GM18870 (cell line): ENCODE data around the gene COX5B.

ENCODE experiments used
- ATAC-seq: cut with Tn5 transposase; IDR thresholded peaks from one replicate; pipeline ENCODE4 v1.9.1; 2021; ENCODE audit warnings: moderate library complexity; ENCODE audit not compliant: unreplicated experiment

COX5B gene

DNA sequence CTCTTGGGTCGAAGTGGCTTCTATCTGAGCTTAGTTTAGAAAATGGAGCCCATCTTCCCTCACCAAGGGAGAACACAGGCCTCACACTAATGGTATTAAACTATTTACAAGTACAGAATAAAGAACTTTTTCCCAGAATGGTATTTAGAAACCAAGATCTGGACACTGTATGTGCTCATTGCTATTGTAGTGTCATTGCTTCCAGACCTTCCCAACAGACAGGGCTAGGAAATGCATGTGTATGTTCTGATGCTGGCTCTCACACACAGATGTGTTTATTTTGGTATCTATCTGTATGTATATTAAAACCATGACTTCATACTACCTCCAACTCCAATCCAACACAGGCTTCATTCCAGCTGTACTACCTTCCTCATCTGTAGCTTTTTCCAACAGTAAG, 8.0 kb downstream of the COX5B start:
- ATAC-seq: no peak

DNA sequence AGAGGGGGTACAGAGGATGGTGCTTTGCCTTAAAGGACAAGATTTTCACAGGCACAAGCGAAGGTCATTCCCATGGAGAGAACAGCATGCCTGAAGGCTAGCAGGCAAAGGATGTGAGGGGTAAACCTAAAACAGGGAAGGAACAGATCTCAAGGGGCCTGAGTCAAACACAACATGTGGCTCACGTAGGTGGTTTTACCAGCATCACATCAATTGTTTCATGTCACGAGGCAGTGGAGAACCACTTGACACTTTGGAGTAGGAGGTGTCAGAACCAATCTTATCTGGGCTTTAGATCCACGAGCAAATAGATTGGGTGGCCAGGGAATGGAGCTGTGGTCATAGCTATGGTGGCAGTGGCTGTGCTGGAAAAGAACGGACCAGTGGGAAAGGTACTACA, 8.4 kb downstream of the COX5B start:
- no peak for ATAC-seq

DNA sequence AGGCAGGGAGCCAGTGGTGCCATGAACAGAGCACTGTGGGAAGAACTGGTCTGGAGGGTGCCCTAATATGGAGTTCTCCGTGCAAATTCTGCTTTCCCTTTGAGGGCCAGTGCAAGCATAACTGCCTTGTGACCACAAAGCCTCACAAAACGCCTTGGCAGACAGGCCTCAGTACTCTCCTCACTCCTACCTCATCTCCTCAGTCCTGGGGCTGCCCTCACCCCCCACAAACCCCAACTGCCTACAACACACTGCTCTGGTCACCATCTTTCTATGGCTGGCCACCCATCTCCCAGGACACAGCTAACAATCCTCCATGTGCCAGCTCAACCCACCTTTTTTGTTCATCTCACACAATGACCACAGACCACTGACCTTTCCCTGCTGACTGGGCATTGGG, 8.9 kb downstream of the COX5B start:
- no peak for ATAC-seq

DNA sequence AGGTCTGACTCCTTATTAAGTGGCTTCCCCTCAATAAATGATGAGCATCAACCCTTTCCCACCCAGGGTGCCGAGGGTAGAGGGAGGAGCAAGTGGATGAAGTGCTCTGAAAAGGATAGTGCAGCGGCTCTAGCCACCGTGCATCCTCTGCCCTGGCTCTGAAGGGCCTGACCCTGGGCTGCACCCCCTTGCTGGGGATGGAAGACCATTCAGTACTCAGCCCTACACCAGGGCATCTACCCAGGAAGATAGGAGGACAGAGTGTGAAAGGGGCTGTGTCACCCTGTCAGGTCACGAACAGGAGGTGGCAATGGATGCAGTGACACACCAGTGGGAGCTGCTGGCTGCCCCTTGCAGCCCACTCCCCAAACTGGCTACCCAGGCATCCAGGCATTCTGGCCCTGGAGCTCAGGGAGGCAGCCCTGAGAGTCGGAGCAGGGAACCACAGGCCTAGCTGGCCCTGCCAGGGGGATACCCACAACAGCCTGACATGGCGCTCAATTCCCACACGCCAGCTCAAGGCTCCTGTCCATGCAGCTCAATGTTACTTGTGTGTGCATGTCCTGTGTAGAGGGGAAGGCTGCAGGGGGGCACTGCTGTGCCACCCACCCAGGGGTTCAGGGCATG, 10.4 kb downstream of the COX5B start:
- ATAC-seq: no peak

DNA sequence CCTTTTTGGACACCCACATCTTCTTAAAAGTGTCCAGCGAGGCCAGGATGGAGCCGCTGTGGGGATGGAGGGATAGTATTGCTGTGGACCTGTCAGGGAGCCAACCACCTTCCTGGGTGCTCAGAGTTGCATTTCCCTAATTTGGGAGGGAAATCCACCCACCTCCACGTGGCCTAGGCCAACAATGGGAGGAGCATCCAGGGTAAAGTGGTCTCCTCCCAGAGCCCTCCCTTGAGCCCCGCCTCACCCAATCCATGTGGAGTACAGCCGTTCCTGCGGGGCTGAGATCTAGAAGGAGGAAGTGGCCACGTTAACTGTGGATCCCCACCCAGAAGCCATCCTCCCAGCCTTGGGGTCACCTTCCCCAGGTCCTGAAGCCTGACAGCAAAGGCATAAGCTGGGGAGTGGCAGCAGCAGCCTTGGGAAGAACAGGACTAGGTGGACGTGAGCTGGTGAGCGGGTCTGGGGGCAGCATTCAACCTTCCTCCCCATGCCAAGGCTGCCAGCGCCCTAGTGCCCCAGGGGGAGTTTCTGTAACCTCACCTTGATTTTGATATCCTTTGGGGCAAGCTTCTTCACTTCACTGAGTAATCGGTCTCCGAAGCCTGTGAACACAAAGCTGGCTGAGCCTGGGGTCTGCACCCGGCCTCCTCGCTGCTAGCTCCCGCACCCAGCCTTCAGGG, 11.2 kb downstream of the COX5B start:
- ATAC-seq: no peak

DNA sequence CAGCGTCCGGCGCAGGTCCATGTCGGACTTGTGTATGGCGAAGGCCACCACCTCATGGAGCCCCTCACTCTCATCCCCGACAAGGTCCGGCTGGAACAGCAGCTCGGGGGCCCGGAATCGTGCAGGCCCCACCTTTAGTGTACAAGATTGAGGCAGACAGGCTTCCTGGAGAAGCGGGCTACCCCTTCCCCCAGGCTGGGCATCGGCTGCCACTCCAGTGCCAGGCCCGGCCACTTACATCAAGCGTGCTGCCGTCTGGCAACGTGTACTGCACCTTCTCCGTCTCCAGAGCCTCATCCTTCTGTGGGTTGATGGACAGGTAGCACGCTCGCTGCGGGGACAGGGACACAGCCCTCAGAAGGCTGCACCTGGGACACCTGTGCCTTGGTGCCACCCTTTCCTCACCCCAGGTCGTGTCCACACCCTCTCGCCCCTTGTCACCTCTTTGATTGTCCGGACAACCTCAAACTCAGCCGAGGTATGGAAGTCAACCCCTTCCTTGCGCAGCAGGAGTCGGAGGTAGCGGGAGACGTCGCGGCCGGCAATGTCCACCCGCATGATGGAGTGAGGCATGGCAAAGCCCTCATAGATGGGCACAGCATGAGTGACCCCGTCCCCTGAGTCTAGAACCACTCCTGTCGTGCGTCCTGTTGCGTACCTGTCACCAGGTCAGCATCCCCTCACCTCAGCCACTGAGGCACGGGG, 12.3 kb downstream of the COX5B start:
- ATAC-seq: no peak

DNA sequence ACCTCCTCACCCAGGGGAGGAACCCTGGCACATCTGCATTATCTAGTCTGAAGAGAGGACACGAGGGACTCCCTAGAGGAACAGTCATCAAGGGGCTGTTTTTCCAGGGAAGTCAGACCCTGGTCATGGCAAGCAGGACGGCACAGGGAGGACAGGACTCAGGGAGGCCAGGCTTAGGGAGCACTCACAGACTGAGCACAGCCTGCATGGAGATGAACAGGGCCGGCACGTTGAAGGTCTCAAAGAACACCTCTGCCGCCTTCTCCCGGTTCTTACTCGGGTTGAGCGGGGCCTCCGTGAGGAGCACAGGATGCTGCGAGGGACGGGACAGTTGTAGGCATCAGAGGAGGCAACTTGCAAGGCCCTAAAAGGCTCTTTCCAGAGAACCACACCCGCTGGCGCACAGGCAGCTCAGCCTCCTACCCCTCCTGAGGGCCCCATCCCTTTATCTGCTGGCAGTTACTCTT, 12.9 kb downstream of the COX5B start:
- no peak for ATAC-seq

DNA sequence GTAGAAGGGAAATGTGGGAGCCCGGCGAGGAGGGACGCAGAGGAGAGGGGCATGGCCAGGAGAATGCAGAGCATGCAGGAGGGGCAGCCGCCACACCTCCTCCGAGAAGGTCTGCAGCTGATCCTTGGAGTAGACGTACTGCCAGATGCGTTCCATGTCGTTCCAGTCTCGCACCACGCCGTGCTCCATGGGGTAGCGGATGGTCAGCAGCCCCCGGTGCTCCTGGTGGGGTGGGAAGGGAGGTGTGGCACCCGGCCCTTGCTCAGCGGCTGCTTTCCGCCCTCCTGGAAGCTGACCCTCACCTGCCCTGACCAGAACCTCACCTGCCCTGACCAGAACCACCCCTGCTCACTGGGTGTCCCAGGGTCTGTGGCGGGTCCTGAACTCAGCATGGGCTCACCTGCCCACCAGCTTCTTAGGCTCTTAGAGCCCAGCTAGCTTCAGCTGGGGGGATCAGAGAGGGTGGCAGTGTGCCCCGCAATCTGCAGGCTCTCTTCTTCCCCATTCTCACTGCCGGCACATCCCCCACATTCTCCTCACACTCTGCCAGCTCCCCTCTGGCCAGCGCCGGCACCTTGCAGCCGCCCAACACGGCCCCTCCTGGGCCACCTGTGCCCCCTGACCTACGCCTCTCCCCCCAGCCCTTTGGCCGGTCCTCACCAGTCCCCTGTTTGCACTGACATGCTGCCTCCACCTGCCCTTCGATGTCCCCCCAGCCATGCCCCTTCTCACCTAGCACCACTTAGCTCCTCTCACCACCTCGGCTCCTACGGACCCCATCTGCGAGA, 13.6 kb downstream of the COX5B start:
- no peak for ATAC-seq

DNA sequence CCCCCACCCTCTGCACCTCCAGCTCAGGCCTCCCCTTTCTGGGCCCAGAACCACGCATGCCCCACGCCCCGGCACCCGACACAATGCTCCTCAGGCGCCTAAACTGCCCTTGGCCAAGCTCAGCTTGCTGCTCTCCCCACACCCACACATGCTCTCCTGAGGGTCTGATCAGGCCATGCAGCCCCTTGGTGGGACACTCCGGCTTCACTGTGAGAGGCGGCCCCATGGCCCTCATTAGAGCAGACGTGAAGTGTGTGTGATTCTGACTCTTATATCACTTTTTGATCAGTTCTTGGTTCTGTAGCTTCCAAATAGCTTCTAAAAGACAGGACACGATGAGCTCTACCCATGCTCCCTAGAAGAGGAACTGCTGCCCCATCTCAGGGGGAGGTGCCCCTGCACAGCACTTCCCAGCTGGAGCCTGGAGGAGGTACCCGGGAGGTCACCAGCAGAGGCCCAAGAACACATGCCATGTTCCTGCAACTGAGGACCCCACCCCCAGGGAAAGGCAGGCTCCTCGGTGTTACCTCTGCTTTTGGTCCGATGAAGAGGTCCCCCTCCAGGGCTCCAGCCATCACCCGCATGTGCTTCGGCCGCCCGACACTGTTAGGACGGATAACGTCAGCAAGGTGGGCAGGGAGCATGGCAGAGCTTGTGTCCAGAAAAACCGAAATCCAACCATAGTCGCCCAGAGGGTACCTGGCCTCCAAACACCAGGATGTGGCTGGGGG, 14.3 kb downstream of the COX5B start:
- no peak for ATAC-seq

DNA sequence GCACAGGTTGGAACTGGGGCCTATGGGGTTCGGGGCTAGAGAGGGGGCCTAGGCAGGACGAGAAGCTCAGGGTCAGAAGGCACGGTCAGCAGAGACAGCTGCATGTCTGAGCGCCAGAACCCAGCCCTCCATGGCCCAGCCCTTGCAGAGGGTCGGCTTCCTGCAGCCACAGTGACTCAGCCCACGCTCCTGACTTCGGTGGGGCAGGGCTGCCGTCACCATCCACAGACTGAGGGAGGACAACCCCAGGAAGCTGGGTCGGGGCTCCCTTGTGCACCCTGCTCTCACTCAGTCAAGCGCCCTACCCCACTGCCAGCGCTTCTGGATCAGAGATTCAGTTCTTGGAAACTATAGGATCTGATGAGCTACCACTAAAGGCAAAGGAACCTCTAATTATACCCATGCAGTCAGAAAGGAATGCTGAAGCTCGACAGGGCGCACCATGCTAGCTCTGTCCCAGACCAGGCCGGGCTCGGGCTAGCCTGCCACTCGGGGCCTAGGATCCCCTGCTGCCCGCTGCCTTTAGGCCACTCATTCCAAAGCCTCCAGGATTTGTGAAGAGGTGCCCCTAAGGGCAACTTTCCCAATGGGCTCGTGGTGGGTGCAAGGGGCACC, 15.0 kb downstream of the COX5B start:
- ATAC-seq: no peak

DNA sequence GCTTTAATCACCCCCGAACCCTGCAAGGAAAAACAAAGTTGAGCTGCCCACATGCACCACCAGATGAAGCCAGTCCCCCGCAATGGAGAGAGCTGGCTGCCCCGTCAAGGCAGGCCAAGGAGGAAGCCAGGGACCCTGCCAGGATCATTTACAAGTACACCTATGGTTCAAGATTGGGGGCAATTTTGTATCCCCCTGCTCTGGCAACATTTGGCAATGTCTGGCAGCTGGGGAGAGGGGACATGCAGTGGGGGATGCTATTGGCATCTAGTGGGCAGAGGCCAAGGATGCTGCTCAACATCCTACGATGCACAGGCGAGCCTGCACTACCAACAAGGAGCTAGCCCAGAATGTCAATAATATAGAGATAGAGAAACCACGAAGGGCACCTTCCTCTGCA, 16.1 kb downstream of the COX5B start:
- ATAC-seq: no peak

DNA sequence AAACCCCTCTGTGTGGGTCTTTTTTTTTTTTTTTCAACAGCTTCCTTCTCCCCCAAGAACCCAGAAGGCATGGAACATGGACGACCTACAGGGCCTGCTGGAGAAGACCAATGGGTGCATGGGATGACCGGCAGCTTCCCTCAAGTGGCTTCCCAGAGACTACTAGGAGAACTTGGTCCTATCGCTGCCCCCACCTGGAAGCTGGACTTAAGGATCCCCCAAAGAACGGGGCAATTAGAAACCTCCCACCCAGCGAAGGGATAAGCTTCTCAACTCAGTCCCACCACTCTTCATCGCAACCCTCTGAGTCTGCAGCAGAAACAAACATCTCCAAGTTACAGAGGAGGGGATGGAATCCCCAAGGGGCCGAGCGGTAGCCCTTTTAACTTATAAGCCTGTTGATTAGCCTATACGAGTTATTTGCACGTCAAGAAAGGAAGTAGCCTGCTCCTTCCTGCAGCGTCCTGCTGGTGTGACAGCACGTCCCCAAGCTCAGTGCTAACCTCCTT, 16.6 kb downstream of the COX5B start:
- ATAC-seq: no peak

DNA sequence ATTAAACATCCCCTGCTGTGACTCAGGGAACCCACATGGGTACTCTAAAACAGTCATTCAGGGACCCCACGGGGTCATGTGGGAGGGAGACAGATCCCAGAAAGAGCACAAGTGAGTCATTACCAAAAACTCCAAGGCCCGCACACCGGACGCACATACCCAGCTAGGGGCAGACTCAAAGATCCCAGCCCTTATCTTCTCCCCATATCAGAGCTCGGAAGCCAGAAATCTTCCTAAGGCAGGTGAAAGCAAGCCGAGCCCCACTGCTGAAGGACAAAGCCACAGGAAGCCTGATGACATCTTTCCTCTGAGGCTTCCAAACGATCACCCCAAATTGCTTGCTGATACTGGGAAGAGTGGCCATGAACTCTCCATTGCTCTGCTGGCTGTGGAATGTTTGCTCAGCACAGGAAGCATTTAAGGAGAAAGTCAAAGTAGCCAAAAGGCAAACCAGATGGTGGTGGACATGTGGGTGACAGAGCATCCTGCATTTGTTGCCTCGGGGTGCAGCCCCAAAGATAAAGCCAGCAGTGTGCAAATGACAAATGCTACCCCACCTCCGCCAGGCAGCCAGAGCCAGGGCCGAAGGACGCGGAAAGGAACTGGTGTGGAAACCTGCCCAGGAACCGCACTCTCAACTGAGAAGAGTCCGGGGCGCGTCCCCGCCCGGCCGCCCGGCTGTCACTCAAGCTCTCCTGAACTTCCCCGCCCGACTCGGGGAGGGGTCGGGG, 17.2 kb downstream of the COX5B start:
- peak; percentile 32 for ATAC-seq

DNA sequence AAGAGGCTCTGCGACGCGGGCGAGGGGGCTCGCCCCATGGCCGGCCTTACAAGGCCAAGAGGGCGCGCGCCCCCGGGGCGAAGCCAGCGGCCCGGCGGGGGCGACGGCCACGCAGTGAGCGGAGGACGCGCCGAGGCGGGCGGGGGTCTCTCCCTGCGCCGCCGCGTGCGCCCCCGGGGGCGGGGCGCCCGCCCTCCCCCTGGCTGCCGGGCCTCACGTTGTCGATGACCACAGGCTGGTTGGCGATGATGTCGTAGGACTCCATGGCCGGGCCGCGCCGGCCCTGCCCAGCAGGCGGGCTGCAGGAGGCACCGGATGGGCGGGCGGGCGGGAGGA, 17.7 kb downstream of the COX5B start:
- no peak for ATAC-seq

DNA sequence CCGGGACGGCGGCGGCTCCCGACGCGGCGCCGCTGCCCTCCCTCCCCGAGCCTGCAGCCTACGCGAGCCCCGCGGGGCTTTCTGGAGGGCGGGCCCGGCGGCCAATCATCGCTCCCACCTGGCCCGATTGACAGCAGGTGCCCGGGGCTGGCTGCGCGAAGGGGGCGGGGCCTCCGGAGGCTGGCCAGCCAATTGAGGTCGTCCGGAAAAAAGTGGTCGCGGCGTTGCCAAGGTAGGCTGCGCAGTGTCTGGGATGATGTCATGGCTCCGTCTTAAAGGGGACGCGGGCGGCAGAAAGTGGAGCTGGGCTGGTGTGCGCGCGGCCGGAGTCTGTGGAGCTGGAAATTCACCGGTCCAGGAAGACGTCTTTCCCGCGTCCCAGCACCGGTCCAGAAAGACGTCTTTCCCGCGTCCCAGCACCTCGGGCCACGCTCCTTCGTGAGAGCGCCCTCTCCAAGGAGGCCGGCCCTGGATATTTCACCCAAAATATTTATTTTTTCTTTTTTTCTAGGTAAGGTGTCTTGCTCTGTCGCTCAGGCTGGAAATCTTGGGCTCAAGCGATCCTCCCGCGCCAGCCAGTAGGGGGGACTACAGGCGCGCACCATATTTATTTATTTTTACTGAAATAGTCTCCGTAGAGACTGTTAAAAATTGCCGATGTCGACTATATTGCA, 18.2 kb downstream of the COX5B start, which contains the start of gene ACTR1B:
Gene ACTR1B (minus strand): TSS at position 83 of the 674 bp plus-strand sequence. CDS start 154 bp downstream, outside the sequence.
- ATAC-seq: peak; percentile 90

DNA sequence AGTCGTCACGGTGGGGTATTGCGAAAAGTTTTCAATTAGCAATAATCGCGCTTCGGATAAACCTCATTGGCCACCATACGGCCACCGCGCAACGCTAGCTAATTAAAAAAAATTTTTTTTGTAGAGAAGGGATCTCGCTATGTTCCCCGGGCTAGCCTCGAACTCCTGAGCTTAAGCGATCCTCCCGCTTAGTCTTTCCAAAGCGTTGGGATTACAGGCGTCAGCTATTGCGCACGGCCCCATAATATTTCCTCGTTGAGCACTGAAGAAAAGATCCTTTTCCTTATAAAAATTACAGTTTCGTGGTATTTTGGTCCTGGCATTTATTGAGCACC, 18.7 kb downstream of the COX5B start:
- ATAC-seq: no peak

DNA sequence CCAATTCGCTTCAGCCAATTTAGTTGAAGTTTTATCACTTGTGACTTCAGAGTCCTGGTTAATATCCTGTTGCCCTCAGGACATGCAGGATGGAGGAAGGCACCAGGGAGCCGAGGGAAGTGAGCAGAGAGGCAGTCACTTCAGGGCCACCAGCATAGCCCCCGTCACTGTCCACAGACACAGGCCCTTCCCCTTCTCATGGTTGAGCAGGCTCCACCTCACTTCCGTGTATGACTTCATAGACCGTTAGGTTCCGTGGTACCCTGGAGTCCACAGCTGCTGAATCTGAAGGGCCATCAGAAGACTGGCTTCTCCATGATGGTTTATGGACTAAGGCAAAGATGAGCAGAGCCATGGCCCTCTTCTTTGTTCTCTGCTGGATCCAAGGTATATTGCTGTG, 23.6 kb downstream of the COX5B start, which contains the start of gene C2orf92:
Gene C2orf92 (plus strand): TSS at position 266 of the 400 bp plus-strand sequence. CDS start 76 bp downstream, at position 342.
- ATAC-seq: no peak

DNA sequence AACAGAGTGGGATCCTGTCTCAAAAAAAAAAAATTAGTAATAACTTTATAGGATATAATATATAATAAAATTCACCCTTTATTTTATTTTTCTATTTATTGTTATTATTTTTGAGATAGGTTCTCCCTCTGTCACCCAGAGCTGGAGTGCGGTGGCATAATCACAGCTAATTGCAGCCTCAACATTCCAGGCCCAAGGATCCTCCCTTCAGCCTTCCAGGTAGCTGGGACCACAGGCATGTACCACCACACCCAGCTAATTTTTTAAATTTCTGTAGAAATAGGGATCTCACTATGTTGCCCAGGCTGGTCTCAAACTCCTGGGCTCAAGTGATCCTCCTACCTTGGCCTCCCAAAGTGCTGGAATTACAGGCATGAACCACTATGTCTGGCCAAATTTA, 24.6 kb downstream of the COX5B start:
- ATAC-seq: no peak

DNA sequence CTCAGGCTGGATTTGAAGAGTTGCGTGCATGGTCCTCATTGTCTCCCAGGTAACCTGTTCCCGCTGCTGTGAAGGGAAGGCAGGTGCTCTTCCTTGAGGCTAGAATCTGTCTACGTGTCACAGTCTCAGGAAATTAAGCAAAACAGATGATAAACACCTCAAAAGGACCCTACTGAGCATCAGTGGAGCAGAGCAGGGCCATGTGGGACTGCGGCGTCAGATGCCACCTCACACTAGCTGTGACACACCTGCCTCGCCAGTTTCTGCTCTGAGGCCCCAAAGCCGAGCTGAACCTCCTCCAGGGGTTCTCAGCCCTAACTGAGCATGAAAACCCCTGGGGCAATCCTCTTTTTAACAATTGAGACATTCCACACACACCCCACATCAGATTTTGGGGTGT, 25.7 kb downstream of the COX5B start:
- no peak for ATAC-seq
